H1 (cell line): Measurements from ENCODE around the gene TBC1D10A. TPM values are rescaled to one million over a fixed set of nuclear protein-coding genes. Genes with fewer than 3 reads are reported as not detected.

ENCODE experiments used
- CTCF ChIA-PET: fragments of 300-600 bp; sonication (Branson Sonifier 250); formaldehyde crosslinking; loops from one replicate; lab custom pipeline; 2021; ENCODE audit not compliant: partially characterized antibody; lab: Charles Lee
- POLR2A ChIA-PET: fragments of 300-600 bp; sonication (Branson Sonifier 250); formaldehyde crosslinking; loops from one replicate; lab custom pipeline; 2021; ENCODE audit warnings: inconsistent platforms; ENCODE audit not compliant: partially characterized antibody; lab: Charles Lee
- DNase-seq, 2 experiments: peaks; one replicate each; pipeline versions ENCODE4 v3.0.0 to v3.0.0-alpha.2; 2010 to 2022; ENCODE audit warnings: low spot score in 2 of 2, low read depth in 1 of 2, mixed read lengths in 1 of 2
- FAIRE-seq: peaks from 2 replicates; lab custom pipeline; 2011; peaks lifted over from hg19 to GRCh38; lab: Jason Lieb, UNC
- H2AFZ ChIP-seq: 2 replicates; pipeline ENCODE4 v1.8.1; 2012; ENCODE audit warnings: low read length, inconsistent platforms
- H2AK5ac ChIP-seq: 2 replicates; pipeline ENCODE4 v1.6.1; 2013; ENCODE audit warnings: low read depth, low read length
- H2BK120ac ChIP-seq: replicated peaks from 2 replicates; pipeline ENCODE3; 2013; ENCODE audit warnings: low read depth, low read length, inconsistent platforms
- H2BK12ac ChIP-seq: 2 replicates; pipeline ENCODE4 v1.6.1; 2013; ENCODE audit warnings: low read depth, low read length
- H2BK15ac ChIP-seq: 2 replicates; pipeline ENCODE4 v1.6.1; 2013; ENCODE audit warnings: low read length
- H2BK20ac ChIP-seq: 2 replicates; pipeline ENCODE4 v1.6.1; 2013; ENCODE audit warnings: low read length
- H2BK5ac ChIP-seq: 2 replicates; pipeline ENCODE4 v1.6.1; 2013; ENCODE audit warnings: low read depth, low read length
- H3K14ac ChIP-seq: 2 replicates; pipeline ENCODE4 v1.6.1; 2013; ENCODE audit warnings: inconsistent platforms; ENCODE audit not compliant: insufficient read length
- H3K18ac ChIP-seq: 2 replicates; pipeline ENCODE4 v1.6.1; 2013; ENCODE audit warnings: low read length; ENCODE audit errors: extremely low read depth
- H3K23ac ChIP-seq: 2 replicates; pipeline ENCODE4 v1.6.1; 2013; ENCODE audit warnings: inconsistent platforms; ENCODE audit not compliant: insufficient read length
- H3K23me2 ChIP-seq: 2 replicates; pipeline ENCODE4 v1.6.1; 2013; ENCODE audit warnings: low read depth, low read length
- H3K27ac ChIP-seq: 2 replicates; pipeline ENCODE4 v1.6.1; 2011; ENCODE audit warnings: low read depth, low read length, inconsistent platforms
- H3K27me3 ChIP-seq, 4 experiments: replicated peaks in 1 of 4; 1 replicate in 1 of 4; 2 replicates in 3 of 4; pipeline versions ENCODE4 v1.6.1 to v1.8.1; 2011 to 2013; ENCODE audit warnings: low read length in 3 of 4, mild to moderate bottlenecking in 3 of 4, inconsistent platforms in 2 of 4, mixed read lengths in 2 of 4, moderate library complexity in 1 of 4; ENCODE audit not compliant: control insufficient read depth in 3 of 4, insufficient read depth in 3 of 4; ENCODE audit errors: extremely low read depth in 1 of 4
- H3K36me3 ChIP-seq, 4 experiments: 2 replicates each; pipeline versions ENCODE4 v1.6.1 to v1.8.1; 2011 to 2013; ENCODE audit warnings: mild to moderate bottlenecking in 4 of 4, low read length in 3 of 4, moderate library complexity in 2 of 4, control low read depth in 1 of 4, inconsistent platforms in 1 of 4; ENCODE audit not compliant: insufficient read depth in 4 of 4, control insufficient read depth in 2 of 4
- H3K4ac ChIP-seq: replicated peaks from 2 replicates; pipeline ENCODE3; 2013; ENCODE audit warnings: low read length, low read depth, mixed read lengths, inconsistent platforms; ENCODE audit not compliant: insufficient read length
- H3K4me1 ChIP-seq, 4 experiments: replicated peaks in 1 of 4; 1 replicate in 1 of 4; 2 replicates in 3 of 4; pipeline versions ENCODE4 v1.6.1 to v1.8.1; 2011 to 2013; ENCODE audit warnings: low read length in 3 of 4, inconsistent platforms in 2 of 4, mixed read lengths in 1 of 4; ENCODE audit not compliant: insufficient read depth in 4 of 4, control insufficient read depth in 3 of 4
- H3K4me2 ChIP-seq, 2 experiments: 2 replicates each; pipeline versions ENCODE4 v1.6.1 to v1.8.1; 2011 to 2013; ENCODE audit warnings: low read depth in 2 of 2, low read length in 2 of 2, control low read depth in 1 of 2, inconsistent platforms in 1 of 2, mild to moderate bottlenecking in 1 of 2; ENCODE audit not compliant: insufficient read depth in 1 of 2
- H3K4me3 ChIP-seq, 4 experiments: fragments of 200-600, 300-600 bp in 1 of 4; sonication (generic), shearing (Covaris generic), sonication (Bioruptor Twin) in 1 of 4; 2 replicates each; pipeline versions ENCODE4 v1.5.1 to v1.8.1; 2011 to 2016; ENCODE audit warnings: low read length in 4 of 4, low read depth in 3 of 4, control low read depth in 2 of 4, inconsistent platforms in 2 of 4, mild to moderate bottlenecking in 2 of 4, mixed read lengths in 1 of 4, moderate library complexity in 1 of 4; ENCODE audit not compliant: insufficient read depth in 2 of 4; ENCODE audit errors: extremely low read depth in 1 of 4
- H3K56ac ChIP-seq: replicated peaks from 2 replicates; pipeline ENCODE3; 2013; ENCODE audit warnings: low read depth, mild to moderate bottlenecking, mixed read lengths, low read length, inconsistent platforms; ENCODE audit not compliant: insufficient read length
- H3K79me1 ChIP-seq: 2 replicates; pipeline ENCODE4 v1.6.1; 2013; ENCODE audit warnings: low read depth, low read length, control low read depth
- H3K79me2 ChIP-seq, 2 experiments: 2 replicates each; pipeline versions ENCODE4 v1.6.1 to v1.8.1; 2012 to 2013; ENCODE audit warnings: low read length in 2 of 2, mild to moderate bottlenecking in 2 of 2, inconsistent platforms in 1 of 2; ENCODE audit not compliant: insufficient read depth in 2 of 2, control insufficient read depth in 1 of 2
- H3K9ac ChIP-seq, 4 experiments: replicated peaks in 1 of 4; 1 replicate in 1 of 4; 2 replicates in 3 of 4; pipeline versions ENCODE4 v1.6.1 to v1.8.1; 2011 to 2013; ENCODE audit warnings: low read depth in 3 of 4, low read length in 3 of 4, control low read depth in 2 of 4, mild to moderate bottlenecking in 2 of 4, moderate library complexity in 2 of 4, inconsistent platforms in 1 of 4; ENCODE audit errors: extremely low read depth in 1 of 4
- H3K9me3 ChIP-seq, 2 experiments: 2 replicates each; pipeline versions ENCODE4 v1.6.1 to v1.8.1; 2012 to 2013; ENCODE audit warnings: mild to moderate bottlenecking in 2 of 2, moderate library complexity in 2 of 2, control low read depth in 1 of 2, inconsistent platforms in 1 of 2, low read depth in 1 of 2, low read length in 1 of 2, mixed read lengths in 1 of 2; ENCODE audit not compliant: insufficient read depth in 2 of 2
- H4K20me1 ChIP-seq, 2 experiments: replicated peaks in 1 of 2; 2 replicates each; pipeline versions ENCODE3 to v1.8.1; 2011 to 2013; ENCODE audit warnings: inconsistent platforms in 2 of 2, low read length in 2 of 2, mild to moderate bottlenecking in 1 of 2; ENCODE audit not compliant: insufficient read depth in 2 of 2, control insufficient read depth in 1 of 2
- H4K5ac ChIP-seq: 2 replicates; pipeline ENCODE4 v1.6.1; 2013; ENCODE audit warnings: low read length, low read depth, mixed read lengths, inconsistent platforms; ENCODE audit not compliant: insufficient read length
- H4K8ac ChIP-seq: 2 replicates; pipeline ENCODE4 v1.8.0; 2013; ENCODE audit warnings: mild to moderate bottlenecking, moderate library complexity, low read length, inconsistent platforms; ENCODE audit not compliant: insufficient read depth; ENCODE audit errors: extremely low read depth
- H4K91ac ChIP-seq: replicated peaks from 2 replicates; pipeline ENCODE3; 2013; ENCODE audit warnings: low read length, mixed read lengths, inconsistent platforms; ENCODE audit not compliant: insufficient read length
- BRCA1 ChIP-seq: IDR thresholded peaks from 2 replicates; pipeline ENCODE4 v1.6.1; 2012; ENCODE audit warnings: low read depth, low read length, improper control_type of control experiment
- CBX8 ChIP-seq: fragments of 300-800, 300-1000 bp; sonication (generic); IDR thresholded peaks from 2 replicates; pipeline ENCODE4 v1.7.1; 2016; ENCODE audit warnings: low read depth, low read length, borderline replicate concordance
- CHD1 ChIP-seq: IDR thresholded peaks from 2 replicates; pipeline ENCODE4 v1.6.1; 2012; ENCODE audit warnings: low read depth, low read length, improper control_type of control experiment
- EGR1 ChIP-seq: IDR thresholded peaks from 2 replicates; pipeline ENCODE4 v1.6.1; 2011; ENCODE audit warnings: low read depth, low read length, borderline replicate concordance
- FOSL1 ChIP-seq: IDR thresholded peaks from 2 replicates; pipeline ENCODE4 v1.6.1; 2011; ENCODE audit warnings: mild to moderate bottlenecking, low read depth, low read length, moderate library complexity; ENCODE audit not compliant: insufficient read depth
- GABPA ChIP-seq: IDR thresholded peaks from 2 replicates; pipeline ENCODE4 v1.6.1; 2011; ENCODE audit warnings: mild to moderate bottlenecking, low read length, moderate library complexity, borderline replicate concordance; ENCODE audit not compliant: insufficient read depth
- JUND ChIP-seq: IDR thresholded peaks from 2 replicates; pipeline ENCODE4 v1.6.1; 2011; ENCODE audit warnings: mild to moderate bottlenecking, improper control_type of control experiment, low read length
- NANOG ChIP-seq: IDR thresholded peaks from 2 replicates; pipeline ENCODE4 v1.6.1; 2011; ENCODE audit warnings: low read length, low read depth, mild to moderate bottlenecking, inconsistent platforms; ENCODE audit not compliant: insufficient read depth, poor library complexity, severe bottlenecking
- POLR2A ChIP-seq, 2 experiments: IDR thresholded peaks; 1 replicate in 1 of 2; 2 replicates in 1 of 2; pipeline ENCODE4 v1.6.1; 2011; ENCODE audit warnings: low read depth in 2 of 2, low read length in 2 of 2, mild to moderate bottlenecking in 2 of 2; ENCODE audit errors: control extremely low read depth in 1 of 2
- POLR2AphosphoS5 ChIP-seq: IDR thresholded peaks from 2 replicates; pipeline ENCODE4 v1.6.1; 2011; ENCODE audit warnings: low read depth, low read length
- RBBP5 ChIP-seq: IDR thresholded peaks from 2 replicates; pipeline ENCODE4 v1.7.1; 2012; ENCODE audit warnings: low read depth, mild to moderate bottlenecking, inconsistent platforms, low read length, moderate library complexity, borderline replicate concordance
- SAP30 ChIP-seq: fragments of 300-600 bp; sonication (generic); IDR thresholded peaks from 2 replicates; pipeline ENCODE4 v1.7.1; 2012; ENCODE audit warnings: low read length, moderate library complexity, mild to moderate bottlenecking, inconsistent platforms; ENCODE audit not compliant: insufficient read depth, insufficient replicate concordance
- SIRT6 ChIP-seq: IDR thresholded peaks from one replicate; pipeline ENCODE4 v1.7.1; 2012; ENCODE audit warnings: low read length, inconsistent platforms
- YY1 ChIP-seq: IDR thresholded peaks from 2 replicates; pipeline ENCODE4 v1.6.1; 2011; ENCODE audit warnings: low read depth, mild to moderate bottlenecking, low read length
- WGBS, 2 experiments: shearing (Covaris generic) in 1 of 2; methylation state at CpG; one replicate each; pipeline versions ENCODE4 v1.1.6 to v1.1.7; 2013 to 2015; ENCODE audit warnings: low lambda C conversion rate in 2 of 2, mixed read lengths in 2 of 2, inconsistent platforms in 1 of 2, low coverage in 1 of 2, missing lambda C conversion rate in 1 of 2; ENCODE audit not compliant: insufficient replicate concordance in 2 of 2, insufficient coverage in 1 of 2, insufficient read length in 1 of 2; ENCODE audit errors: extremely low coverage in 1 of 2, missing lambda C conversion rate in 1 of 2; 5-methylcytosine and 5-hydroxymethylcytosine counted together
- polyA plus RNA-seq, 7 experiments: library from polyadenylated mRNA; depleted of rRNA in 3 of 7; stranded (reverse) in 5 of 7; unstranded in 2 of 7; fragments of >200 nt in 5 of 7; fragments of 200-250 nt in 2 of 7; gene quantifications; 1 replicate in 5 of 7; 2 replicates in 1 of 7; 4 replicates in 1 of 7; pipeline versions ENCODE4 v1.2.1 to v1.2.3, GENCODE V29; 2011 to 2013; ENCODE audit warnings: missing spikeins in 2 of 7, mixed read lengths in 2 of 7
- total RNA-seq: library from RNA; stranded (reverse); fragmentation: NEBNext Ultra II Directional; extraction: Animal tissue kit (Norgen Biotek cat#: 25700); gene quantifications from 2 replicates; pipeline ENCODE4 v1.2.1, GENCODE V29; 2021

Gene TBC1D10A
- total and polyA plus RNA-seq, 2 of the 8 experiments (the other 6 are each of a cell fraction or from before 2014, with no cell fraction given): 5.4 to 7.0 TPM

DNA sequence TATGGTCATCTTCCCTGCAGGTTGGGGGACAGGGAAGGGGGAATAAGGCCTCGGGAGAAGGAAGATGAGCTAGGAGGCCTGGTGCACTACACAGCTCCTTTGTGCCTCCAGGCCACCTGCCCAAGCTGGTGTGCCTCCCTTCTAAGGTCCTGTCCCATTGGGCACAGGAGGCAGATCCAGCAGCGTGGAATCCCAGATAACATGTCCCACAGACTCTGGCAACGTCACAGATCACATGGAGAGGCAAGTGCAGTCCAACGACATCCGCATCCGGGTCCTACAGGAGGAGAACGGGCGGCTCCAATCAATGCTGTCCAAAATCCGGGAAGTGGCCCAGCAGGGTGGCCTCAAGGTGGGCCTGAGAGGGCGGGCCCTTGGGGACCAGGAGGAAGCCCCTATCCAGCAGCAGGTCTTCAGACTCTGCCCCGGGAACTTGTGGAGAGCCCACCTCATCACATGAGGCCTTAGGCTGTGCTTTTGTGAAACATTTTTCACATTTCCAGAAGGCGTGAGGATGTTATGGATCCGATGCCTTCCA is 48.6 kb upstream of the TBC1D10A start:
- H2AK5ac ChIP-seq: no peak overlapping the region
- ChIA-PET CTCF (interaction anchor here (1.0 to 6.3 kb wide), 5 partner anchors 12 to 87 kb away, joined by 3 to 28 read pairs (median 8); partner anchors contain the start of genes CASTOR1 and RNF215), POLR2A (interaction anchor here (0.7 to 11.8 kb wide), 4 partner anchors 11 to 28 kb away, joined by 3 to 129 read pairs (median 3); partner anchors contain the start of genes CCDC157, RNF215 and SF3A1)
- H2BK12ac ChIP-seq: no peak overlapping the region
- FAIRE-seq (no peak), DNase-seq (no peak)
- no peak overlapping the region for H3K4me3 ChIP-seq
- peak overlapping the region; percentile 95 for H3K4ac ChIP-seq
- H3K23me2 ChIP-seq: no peaks in the 10 kb centered on the region
- H3K56ac ChIP-seq: no peak overlapping the region
- H3K36me3 ChIP-seq: peaks cover 0 to 7% (median 2%) of the 10 kb centered on the region in 4 experiments; a peak in 3 of 8 replicates
- peaks cover 3 to 6% of the 10 kb centered on the region in 2 experiments for H4K20me1 ChIP-seq
- no peak overlapping the region for H3K14ac ChIP-seq
- H3K79me2 ChIP-seq: no peaks in the 10 kb centered on the region
- no peak overlapping the region; the same call in 1 of the 2 replicates for H4K8ac ChIP-seq
- H3K9me3 ChIP-seq: no peaks in the 10 kb centered on the region
- no peak overlapping the region for H2BK120ac ChIP-seq
- no peak overlapping the region for H4K91ac ChIP-seq
- H3K9ac ChIP-seq: no peak overlapping the region; a peak in 1 of 7 replicates
- H3K23ac ChIP-seq: no peak overlapping the region
- no peak overlapping the region for H2BK20ac ChIP-seq
- H2AFZ ChIP-seq: no peak overlapping the region
- no peak overlapping the region for H4K5ac ChIP-seq
- H3K4me2 ChIP-seq: no peak overlapping the region
- no peak overlapping the region for H3K27ac ChIP-seq
- no peak overlapping the region for H2BK15ac ChIP-seq
- peaks cover 0 to 2% (median 0%) of the 10 kb centered on the region in 4 experiments; a peak in 1 of 7 replicates for H3K4me1 ChIP-seq
- H2BK5ac ChIP-seq: no peak overlapping the region
- no peaks in the 10 kb centered on the region for H3K79me1 ChIP-seq
- H3K18ac ChIP-seq: no peak overlapping the region
- no peaks in the 10 kb centered on the region; a peak in 1 of 7 replicates for H3K27me3 ChIP-seq
- WGBS, 2 experiments: 91% methylated on average over 13 of the region's 13 CpGs; no CpG with 5 or more reads in 1 of the 2 experiments
- no peak for TF ChIP-seq YY1
- no peak for TF ChIP-seq SIRT6
- no peak for TF ChIP-seq FOSL1
- TF ChIP-seq POLR2A (IDR thresholded peaks at IDR 0.05; ENCODE audit: control extremely low read depth in 1 of 2, low read depth in 2 of 2, low read length in 2 of 2): no peak
- TF ChIP-seq JUND: no peak
- TF ChIP-seq EGR1: no peak
- TF ChIP-seq CHD1: no peak
- no peak for TF ChIP-seq NANOG
- TF ChIP-seq BRCA1: no peak
- TF ChIP-seq POLR2AphosphoS5: no peak
- no peak for TF ChIP-seq RBBP5
- no peak for TF ChIP-seq CBX8
- TF ChIP-seq SAP30: no peak
- TF ChIP-seq GABPA: no peak
